GM19397 (cell line): ENCODE measurements around the gene CEP63.

Source experiments
- ATAC-seq: cut with Tn5 transposase; IDR thresholded peaks from one replicate; pipeline ENCODE4 v1.9.1; 2021; ENCODE audit warnings: mild to moderate bottlenecking, moderate library complexity; ENCODE audit not compliant: unreplicated experiment

CEP63 gene

GRCh38 chr3:134466331-134466730, 19.5 kb upstream of the CEP63 start:
- ATAC-seq = no peak

GRCh38 chr3:134468519-134468918, 17.3 kb upstream of the CEP63 start:
- ATAC-seq = no peak

- ATAC-seq = no peak
Observed at GRCh38 chr3:134471521-134472193, 14.2 kb upstream of the CEP63 start.

DNA sequence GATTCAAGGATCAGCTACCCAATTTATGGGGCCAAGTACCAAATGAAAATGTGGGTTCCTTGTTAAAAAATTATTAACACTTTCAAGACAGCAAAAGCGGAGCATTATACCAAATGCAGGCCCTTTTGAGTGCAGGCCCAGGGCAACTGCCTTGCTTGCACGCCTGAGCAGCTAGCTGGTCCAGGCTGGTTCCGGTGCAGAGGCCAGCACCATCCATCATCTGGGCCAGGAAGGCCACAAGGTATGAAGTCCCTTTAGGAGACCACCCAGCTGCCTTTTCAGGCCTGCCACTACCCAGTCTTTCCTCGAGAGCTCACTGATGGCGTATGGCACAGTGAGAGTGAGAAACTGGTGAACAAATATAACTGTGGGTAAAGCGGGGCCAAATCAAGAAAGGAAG, 13.0 kb upstream of the CEP63 start:
- ATAC-seq = no peak

GRCh38 chr3:134473868-134474546, 11.8 kb upstream of the CEP63 start:
- ATAC-seq = no peak

- ATAC-seq = no peak
Observed at GRCh38 chr3:134474956-134475355, 10.9 kb upstream of the CEP63 start.

- no peak for ATAC-seq
Observed at GRCh38 chr3:134476306-134476705, 9.6 kb upstream of the CEP63 start.

DNA sequence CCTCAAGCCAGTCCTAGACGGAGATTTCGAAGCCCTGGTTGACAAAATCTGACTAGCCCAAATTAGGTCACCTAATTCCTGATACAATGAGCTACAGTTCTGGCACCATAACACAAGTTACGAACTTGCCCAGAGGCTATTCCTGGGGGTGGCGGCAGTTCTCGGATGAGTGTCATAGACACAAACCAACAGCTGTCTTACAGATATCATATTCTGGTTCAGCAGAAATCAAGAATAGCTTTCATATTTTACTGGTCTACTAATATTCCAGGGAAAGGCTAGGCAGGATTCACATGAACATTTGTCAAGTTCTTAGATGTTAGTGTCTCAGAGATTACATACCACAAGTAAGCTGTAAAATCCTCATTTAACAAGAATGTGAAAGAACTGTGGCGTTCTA, 8.9 kb upstream of the CEP63 start:
- ATAC-seq = no peak

GRCh38 chr3:134477938-134478337, 7.9 kb upstream of the CEP63 start:
- no peak for ATAC-seq

DNA sequence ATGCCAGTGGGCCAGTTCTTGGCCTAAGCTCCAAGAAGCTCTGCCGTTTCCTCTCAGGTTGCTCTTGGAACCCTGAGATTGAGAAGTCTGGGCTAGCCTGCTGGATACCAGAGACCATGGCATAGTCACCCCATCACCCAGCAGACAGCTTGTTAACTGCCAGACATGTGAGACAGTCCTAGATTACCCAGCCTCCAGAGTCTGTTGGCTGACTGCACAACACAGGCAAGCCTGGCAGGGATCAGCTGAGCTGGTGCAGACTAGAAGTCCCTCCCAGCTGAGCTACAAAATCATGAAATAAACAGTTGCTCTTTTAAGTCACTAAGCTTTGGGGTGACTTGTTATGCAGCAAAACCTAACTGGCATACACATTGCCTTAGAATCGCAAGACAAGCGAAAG, 5.3 kb upstream of the CEP63 start:
- no peak for ATAC-seq

GRCh38 chr3:134481166-134481565, 4.7 kb upstream of the CEP63 start:
- ATAC-seq = no peak

- no peak for ATAC-seq
Observed at GRCh38 chr3:134482622-134483021, 3.2 kb upstream of the CEP63 start.

DNA sequence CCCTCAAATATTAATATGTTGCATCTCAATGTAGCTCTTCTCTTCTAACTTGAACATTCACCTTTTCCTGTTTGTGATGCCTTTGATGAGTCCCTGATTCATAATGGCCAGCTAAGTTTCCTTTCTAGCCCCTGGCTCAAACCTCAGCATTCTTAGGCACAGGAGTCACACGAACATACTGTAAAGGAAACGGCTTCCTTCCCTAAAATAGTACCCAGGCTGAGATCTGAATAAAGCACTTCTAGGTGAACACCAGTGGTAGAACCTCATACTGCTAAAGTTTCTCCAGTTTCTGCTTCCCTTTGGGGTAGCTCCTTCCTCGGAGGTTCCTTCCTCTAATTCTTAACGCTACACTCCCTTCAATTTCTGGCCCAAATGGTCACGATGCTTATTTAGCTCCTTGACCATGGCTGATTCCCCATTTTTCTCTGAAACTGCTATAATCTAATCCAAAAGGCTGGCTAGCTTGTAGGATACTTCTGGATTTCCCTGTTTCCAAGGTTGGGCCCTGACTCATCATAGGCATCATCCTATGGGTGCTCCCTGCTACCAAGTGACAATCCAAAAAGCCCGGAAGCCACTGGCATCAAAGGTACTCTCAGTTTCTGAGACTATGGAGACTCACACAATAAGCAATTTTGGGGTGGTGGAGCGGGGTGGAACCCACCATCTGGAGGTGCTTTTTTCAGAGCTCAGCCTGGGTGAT, 2.5 kb upstream of the CEP63 start:
- no peak for ATAC-seq

DNA sequence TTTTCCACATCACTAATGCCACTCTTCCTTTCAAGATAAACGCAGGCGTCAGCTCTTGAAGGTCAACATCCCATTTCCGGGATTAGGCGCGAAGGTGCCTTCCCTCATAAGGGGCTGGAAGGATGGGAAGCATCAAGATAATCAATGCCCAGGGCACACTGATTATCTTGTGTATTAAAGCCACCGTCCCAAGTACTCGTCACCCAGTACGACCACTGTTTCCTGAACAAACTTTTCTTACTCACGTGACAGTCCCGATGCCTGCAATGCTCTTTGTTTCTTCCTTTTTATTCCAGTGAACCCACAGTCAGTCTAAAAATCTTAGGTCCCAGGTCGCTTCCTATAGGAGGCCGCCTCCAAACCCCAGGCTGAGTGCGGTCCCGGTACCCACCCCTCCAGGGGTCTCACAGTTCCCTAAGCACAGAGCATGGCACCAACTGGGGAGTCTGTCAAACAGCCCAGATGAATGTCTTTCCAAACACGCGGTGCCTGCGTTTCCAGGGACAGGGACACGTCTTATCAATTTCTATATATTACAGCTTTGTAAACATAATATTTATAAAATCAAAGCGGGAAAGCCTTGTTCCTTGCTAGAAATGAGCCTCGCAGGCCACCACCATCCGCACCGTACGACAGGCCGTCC, 661 bp upstream of the CEP63 start:
- peak; percentile 5 for ATAC-seq

DNA sequence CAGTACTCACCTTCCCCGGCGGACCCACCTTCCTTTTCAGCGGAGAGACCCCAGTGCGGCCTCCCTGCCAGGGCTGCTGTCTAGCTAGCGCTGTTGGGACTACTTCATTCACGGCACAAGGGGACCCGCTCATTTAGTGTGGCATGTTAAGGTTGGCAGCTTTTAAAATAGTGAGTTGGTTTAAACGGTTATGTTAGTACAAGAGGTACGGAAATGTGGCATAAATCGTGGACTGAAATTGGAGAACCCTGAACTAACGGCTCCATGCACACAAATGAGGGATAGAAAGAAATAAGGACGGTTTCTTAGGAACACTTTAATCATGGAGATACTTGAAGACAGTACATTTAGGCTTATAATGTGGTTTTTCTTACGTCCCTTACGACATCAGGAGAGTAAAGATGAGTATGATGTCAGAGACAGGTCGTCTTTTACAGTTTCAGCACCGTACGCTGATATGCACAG, 752 bp downstream of the CEP63 start:
- ATAC-seq = peak; percentile 4

GRCh38 chr3:134487406-134487805, 1.5 kb downstream of the CEP63 start:
- no peak for ATAC-seq

- no peak for ATAC-seq
Observed at GRCh38 chr3:134494495-134494894, 8.6 kb downstream of the CEP63 start.

GRCh38 chr3:134495980-134496379, 10.1 kb downstream of the CEP63 start:
- ATAC-seq = no peak

GRCh38 chr3:134496471-134497071, 10.7 kb downstream of the CEP63 start:
- ATAC-seq = no peak

- ATAC-seq = no peak
Observed at GRCh38 chr3:134503266-134503665, 17.4 kb downstream of the CEP63 start.

DNA sequence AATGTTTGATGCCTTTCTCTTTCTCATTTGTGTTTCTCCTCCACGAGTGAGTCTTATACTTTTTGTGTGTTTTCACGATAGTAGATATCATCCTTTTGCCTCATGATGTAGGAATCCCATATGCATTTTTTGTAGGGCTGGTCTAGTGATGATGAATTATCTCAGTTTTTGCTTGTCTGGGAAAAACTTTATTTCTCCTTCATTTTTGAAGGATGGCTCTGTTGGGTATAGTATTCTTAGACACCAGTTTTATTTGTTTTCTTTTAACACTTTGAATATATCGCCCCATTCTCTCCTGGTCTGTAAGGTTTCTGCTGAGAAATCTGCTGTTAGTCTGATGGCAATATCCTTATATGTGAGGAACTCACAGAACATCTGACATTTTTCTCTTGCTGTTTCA, 18.3 kb downstream of the CEP63 start:
- no peak for ATAC-seq
